ENCODE data around the gene RBM27. TPM values are rescaled to one million over a fixed set of nuclear protein-coding genes. Genes with fewer than 3 reads are reported as not detected.
"Not testable (repeated sequence)": the region's sequence is repeated elsewhere in the genome, so short reads cannot be mapped to it uniquely, and the experiment has no call there.

The RBM27 gene
- polyA plus RNA-seq, 1 donor: 17.8 TPM

- not testable (repeated sequence) for H3K9me3 ChIP-seq (ENCODE audit: control insufficient read depth, low read depth, low read length); DNase-seq; H3K36me3 ChIP-seq (ENCODE audit: control insufficient read depth, insufficient read depth, low read length); H3K4me1 ChIP-seq (ENCODE audit: control insufficient read depth, insufficient read depth, low read length); H3K27me3 ChIP-seq (ENCODE audit: control insufficient read depth, insufficient read depth, low read length)
- peak overlapping the region; percentile 77 for H3K4me3 ChIP-seq (ENCODE audit: low read length)
- WGBS (ENCODE audit: insufficient coverage, low lambda C conversion rate): no CpG with 5 or more reads among the region's 21 CpGs
- H3K27ac ChIP-seq (ENCODE audit: low read length): peak overlapping the region; percentile 94
Measured at GRCh38 chr5:146183403-146183802, 20.0 kb upstream of the RBM27 start.

- DNase-seq: no peak
- Histone ChIP-seq H3K27ac (ENCODE audit: low read length) (no peak overlapping the region), H3K36me3 (ENCODE audit: control insufficient read depth, insufficient read depth, low read length) (no peaks in the 10 kb centered on the region), H3K27me3 (ENCODE audit: control insufficient read depth, insufficient read depth, low read length) (no peaks in the 10 kb centered on the region), H3K9me3 (ENCODE audit: control insufficient read depth, low read depth, low read length) (no peaks in the 10 kb centered on the region), H3K4me1 (ENCODE audit: control insufficient read depth, insufficient read depth, low read length) (peaks cover 3% of the 10 kb centered on the region), H3K4me3 (ENCODE audit: low read length) (no peak overlapping the region)
- no CpG with 5 or more reads among the region's 2 CpGs for WGBS (ENCODE audit: insufficient coverage, low lambda C conversion rate)
Measured at GRCh38 chr5:146185161-146185560, 18.2 kb upstream of the RBM27 start.

- DNase-seq: no peak
- 83% methylated on average over 1 of the region's 1 CpG for WGBS (ENCODE audit: insufficient coverage, low lambda C conversion rate)
Measured at GRCh38 chr5:146188358-146188757, 15.0 kb upstream of the RBM27 start.

GRCh38 chr5:146192571-146193043 lies 10.8 kb upstream of the RBM27 start:
- DNase-seq: no peak
- Histone ChIP-seq H3K9me3 (ENCODE audit: control insufficient read depth, low read depth, low read length) (no peaks in the 10 kb centered on the region), H3K4me1 (ENCODE audit: control insufficient read depth, insufficient read depth, low read length) (no peaks in the 10 kb centered on the region), H3K4me3 (ENCODE audit: low read length) (no peak overlapping the region), H3K27me3 (ENCODE audit: control insufficient read depth, insufficient read depth, low read length) (peaks cover 2% of the 10 kb centered on the region), H3K27ac (ENCODE audit: low read length) (no peak overlapping the region), H3K36me3 (ENCODE audit: control insufficient read depth, insufficient read depth, low read length) (no peaks in the 10 kb centered on the region)
- 83% methylated on average over 2 of the region's 3 CpGs for WGBS (ENCODE audit: insufficient coverage, low lambda C conversion rate)

More at GRCh38 chr5:146188358-146188757, 15.0 kb upstream of the RBM27 start:
- Histone ChIP-seq H3K27ac (ENCODE audit: low read length) (no peak overlapping the region), H3K36me3 (ENCODE audit: control insufficient read depth, insufficient read depth, low read length) (no peaks in the 10 kb centered on the region), H3K4me1 (ENCODE audit: control insufficient read depth, insufficient read depth, low read length) (no peaks in the 10 kb centered on the region), H3K9me3 (ENCODE audit: control insufficient read depth, low read depth, low read length) (no peaks in the 10 kb centered on the region), H3K4me3 (ENCODE audit: low read length) (no peak overlapping the region), H3K27me3 (ENCODE audit: control insufficient read depth, insufficient read depth, low read length) (no peaks in the 10 kb centered on the region)

- Histone ChIP-seq H3K36me3 (ENCODE audit: control insufficient read depth, insufficient read depth, low read length) (no peaks in the 10 kb centered on the region), H3K27ac (ENCODE audit: low read length) (no peak overlapping the region), H3K4me1 (ENCODE audit: control insufficient read depth, insufficient read depth, low read length) (no peaks in the 10 kb centered on the region), H3K27me3 (ENCODE audit: control insufficient read depth, insufficient read depth, low read length) (peaks cover 2% of the 10 kb centered on the region), H3K4me3 (ENCODE audit: low read length) (no peak overlapping the region), H3K9me3 (ENCODE audit: control insufficient read depth, low read depth, low read length) (no peaks in the 10 kb centered on the region)
- no peak for DNase-seq
- 91% methylated on average over 1 of the region's 1 CpG for WGBS (ENCODE audit: insufficient coverage, low lambda C conversion rate)
Measured at GRCh38 chr5:146193285-146193684, 10.1 kb upstream of the RBM27 start.

- not testable (repeated sequence) for H3K36me3 ChIP-seq (ENCODE audit: control insufficient read depth, insufficient read depth, low read length); DNase-seq; H3K4me3 ChIP-seq (ENCODE audit: low read length); H3K27me3 ChIP-seq (ENCODE audit: control insufficient read depth, insufficient read depth, low read length); H3K27ac ChIP-seq (ENCODE audit: low read length); H3K9me3 ChIP-seq (ENCODE audit: control insufficient read depth, low read depth, low read length); H3K4me1 ChIP-seq (ENCODE audit: control insufficient read depth, insufficient read depth, low read length)
- WGBS (ENCODE audit: insufficient coverage, low lambda C conversion rate): no CpG with 5 or more reads among the region's 4 CpGs
Measured at GRCh38 chr5:146194997-146195396, 8.4 kb upstream of the RBM27 start.

GRCh38 chr5:146196459-146197048 lies 6.9 kb upstream of the RBM27 start:
- H3K4me1 ChIP-seq (ENCODE audit: control insufficient read depth, insufficient read depth, low read length): no peaks in the 10 kb centered on the region
- H3K9me3 ChIP-seq (ENCODE audit: control insufficient read depth, low read depth, low read length): no peaks in the 10 kb centered on the region
- no peak for DNase-seq
- WGBS (ENCODE audit: insufficient coverage, low lambda C conversion rate): 83% methylated on average over 2 of the region's 6 CpGs
- peaks cover 2% of the 10 kb centered on the region for H3K27me3 ChIP-seq (ENCODE audit: control insufficient read depth, insufficient read depth, low read length)
- H3K27ac ChIP-seq (ENCODE audit: low read length): no peak overlapping the region
- H3K36me3 ChIP-seq (ENCODE audit: control insufficient read depth, insufficient read depth, low read length): no peaks in the 10 kb centered on the region
- H3K4me3 ChIP-seq (ENCODE audit: low read length): no peak overlapping the region

- no peaks in the 10 kb centered on the region for H3K36me3 ChIP-seq (ENCODE audit: control insufficient read depth, insufficient read depth, low read length)
- no peak for DNase-seq
- no peak overlapping the region for H3K27ac ChIP-seq (ENCODE audit: low read length)
- no peaks in the 10 kb centered on the region for H3K4me1 ChIP-seq (ENCODE audit: control insufficient read depth, insufficient read depth, low read length)
- H3K4me3 ChIP-seq (ENCODE audit: low read length): no peak overlapping the region
- WGBS (ENCODE audit: insufficient coverage, low lambda C conversion rate): 80% methylated on average over 2 of the region's 6 CpGs
- H3K27me3 ChIP-seq (ENCODE audit: control insufficient read depth, insufficient read depth, low read length): peaks cover 2% of the 10 kb centered on the region
- H3K9me3 ChIP-seq (ENCODE audit: control insufficient read depth, low read depth, low read length): no peaks in the 10 kb centered on the region
Measured at GRCh38 chr5:146199176-146199815, 4.1 kb upstream of the RBM27 start.

GRCh38 chr5:146201795-146202194 lies 1.6 kb upstream of the RBM27 start:
- WGBS (ENCODE audit: insufficient coverage, low lambda C conversion rate): no CpG with 5 or more reads among the region's 12 CpGs
- H3K27me3 ChIP-seq (ENCODE audit: control insufficient read depth, insufficient read depth, low read length); H3K27ac ChIP-seq (ENCODE audit: low read length): not testable (repeated sequence)

GRCh38 chr5:146203872-146204192 lies 427 bp downstream of the RBM27 start:
- Histone ChIP-seq H3K27ac (ENCODE audit: low read length) (peak overlapping the region; percentile 76), H3K27me3 (ENCODE audit: control insufficient read depth, insufficient read depth, low read length) (no peaks in the 10 kb centered on the region), H3K4me1 (ENCODE audit: control insufficient read depth, insufficient read depth, low read length) (no peaks in the 10 kb centered on the region), H3K36me3 (ENCODE audit: control insufficient read depth, insufficient read depth, low read length) (no peaks in the 10 kb centered on the region), H3K4me3 (ENCODE audit: low read length) (peak overlapping the region; percentile 74), H3K9me3 (ENCODE audit: control insufficient read depth, low read depth, low read length) (no peaks in the 10 kb centered on the region)
- DNase-seq: peak in 1 of 2 donors; percentile 9
- WGBS (ENCODE audit: insufficient coverage, low lambda C conversion rate): 0% methylated on average over 5 of the region's 21 CpGs

More at GRCh38 chr5:146201795-146202194, 1.6 kb upstream of the RBM27 start:
- H3K9me3 ChIP-seq (ENCODE audit: control insufficient read depth, low read depth, low read length); H3K36me3 ChIP-seq (ENCODE audit: control insufficient read depth, insufficient read depth, low read length); DNase-seq; H3K4me3 ChIP-seq (ENCODE audit: low read length); H3K4me1 ChIP-seq (ENCODE audit: control insufficient read depth, insufficient read depth, low read length): not testable (repeated sequence)
